Measurements from ENCODE around the gene POLR1D.

DNA sequence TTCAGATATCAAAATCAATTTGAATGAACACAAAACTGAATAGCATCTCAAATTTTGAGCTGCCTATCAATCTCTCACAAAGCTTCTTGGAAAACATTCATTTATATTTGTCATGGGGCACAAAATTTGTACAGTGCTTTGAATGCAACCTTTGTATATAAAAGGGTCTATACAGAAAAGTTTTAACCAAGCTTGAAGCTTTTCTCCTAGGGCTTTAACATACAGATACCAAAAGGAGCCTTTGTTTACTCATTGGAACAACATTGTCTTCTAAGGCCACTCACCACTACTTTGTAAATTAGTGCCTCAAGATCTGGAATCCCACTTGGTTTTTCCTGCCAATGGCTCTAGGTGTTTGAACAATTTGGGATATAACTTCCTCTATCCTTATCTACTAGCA is 22.6 kb upstream of the POLR1D start:
- TF ChIP-seq, protein P1, sequence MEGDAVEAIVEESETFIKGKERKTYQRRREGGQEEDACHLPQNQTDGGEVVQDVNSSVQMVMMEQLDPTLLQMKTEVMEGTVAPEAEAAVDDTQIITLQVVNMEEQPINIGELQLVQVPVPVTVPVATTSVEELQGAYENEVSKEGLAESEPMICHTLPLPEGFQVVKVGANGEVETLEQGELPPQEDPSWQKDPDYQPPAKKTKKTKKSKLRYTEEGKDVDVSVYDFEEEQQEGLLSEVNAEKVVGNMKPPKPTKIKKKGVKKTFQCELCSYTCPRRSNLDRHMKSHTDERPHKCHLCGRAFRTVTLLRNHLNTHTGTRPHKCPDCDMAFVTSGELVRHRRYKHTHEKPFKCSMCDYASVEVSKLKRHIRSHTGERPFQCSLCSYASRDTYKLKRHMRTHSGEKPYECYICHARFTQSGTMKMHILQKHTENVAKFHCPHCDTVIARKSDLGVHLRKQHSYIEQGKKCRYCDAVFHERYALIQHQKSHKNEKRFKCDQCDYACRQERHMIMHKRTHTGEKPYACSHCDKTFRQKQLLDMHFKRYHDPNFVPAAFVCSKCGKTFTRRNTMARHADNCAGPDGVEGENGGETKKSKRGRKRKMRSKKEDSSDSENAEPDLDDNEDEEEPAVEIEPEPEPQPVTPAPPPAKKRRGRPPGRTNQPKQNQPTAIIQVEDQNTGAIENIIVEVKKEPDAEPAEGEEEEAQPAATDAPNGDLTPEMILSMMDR (IDR thresholded peaks at IDR 0.05): no peak
- TF ChIP-seq POLR2A (IDR thresholded peaks at IDR 0.05; ENCODE audit: low read depth) (no peak), POLR2AphosphoS5 (IDR thresholded peaks at IDR 0.05) (no peak)
